Mesodermal cell (in vitro differentiated cells): ENCODE data around the gene GNPTAB.
A peak's percentile ranks its signal among the peaks of the same experiment; 100 is the strongest.

Source experiments
- H3K27ac ChIP-seq: 2 replicates; pipeline ENCODE4 v1.7.0; 2013; ENCODE audit warnings: mild to moderate bottlenecking, low read depth, low read length, moderate library complexity; ENCODE audit not compliant: severe bottlenecking
- H3K36me3 ChIP-seq: 2 replicates; pipeline ENCODE4 v1.7.1; 2013; ENCODE audit warnings: mild to moderate bottlenecking, low read length, moderate library complexity; ENCODE audit not compliant: control insufficient read depth, insufficient read depth
- H3K4me1 ChIP-seq: one replicate; pipeline ENCODE4 v1.7.1; 2013; ENCODE audit warnings: mild to moderate bottlenecking, low read length; ENCODE audit not compliant: insufficient read depth, control insufficient read depth, poor library complexity, severe bottlenecking
- H3K4me3 ChIP-seq: 2 replicates; pipeline ENCODE4 v1.7.0; 2013; ENCODE audit warnings: low read length, control low read depth, mild to moderate bottlenecking; ENCODE audit not compliant: insufficient read depth, poor library complexity, severe bottlenecking; ENCODE audit errors: extremely low read depth
- H3K9me3 ChIP-seq: 2 replicates; pipeline ENCODE4 v1.7.1; 2013; ENCODE audit warnings: mild to moderate bottlenecking, low read length, moderate library complexity; ENCODE audit not compliant: control insufficient read depth
- WGBS, 2 experiments: methylation state at CpG; one replicate each; pipeline ENCODE4 v1.1.5; 2013; ENCODE audit warnings: missing lambda C conversion rate in 2 of 2; ENCODE audit not compliant: insufficient coverage in 2 of 2; 5-methylcytosine and 5-hydroxymethylcytosine counted together

GNPTAB gene

DNA sequence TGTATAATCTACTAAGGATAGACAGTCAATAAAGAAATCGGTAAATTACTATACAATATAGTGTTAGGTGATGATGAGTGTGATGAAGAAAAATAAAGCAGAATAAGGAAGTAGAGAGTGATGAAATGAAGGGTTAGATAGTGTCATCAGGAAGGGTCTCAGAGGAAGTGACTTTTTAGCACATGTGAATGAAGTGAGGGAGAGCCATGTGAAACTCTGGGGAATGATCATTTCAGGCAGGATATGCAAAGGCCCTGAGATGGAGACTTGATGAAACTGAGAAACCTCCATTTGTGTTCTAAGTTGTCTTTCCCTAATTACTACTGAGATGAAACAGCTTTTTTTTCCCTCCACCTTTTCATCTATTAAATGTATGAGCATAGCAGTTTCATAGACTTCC lies 19.4 kb upstream of the GNPTAB start:
- Histone ChIP-seq H3K4me1 (peaks cover 6% of the 10 kb centered on the region), H3K36me3 (no peaks in the 10 kb centered on the region), H3K27ac (no peak overlapping the region), H3K4me3 (no peak overlapping the region), H3K9me3 (no peaks in the 10 kb centered on the region)
- no CpG with 5 or more reads among the region's 1 CpG for WGBS, 2 experiments

DNA sequence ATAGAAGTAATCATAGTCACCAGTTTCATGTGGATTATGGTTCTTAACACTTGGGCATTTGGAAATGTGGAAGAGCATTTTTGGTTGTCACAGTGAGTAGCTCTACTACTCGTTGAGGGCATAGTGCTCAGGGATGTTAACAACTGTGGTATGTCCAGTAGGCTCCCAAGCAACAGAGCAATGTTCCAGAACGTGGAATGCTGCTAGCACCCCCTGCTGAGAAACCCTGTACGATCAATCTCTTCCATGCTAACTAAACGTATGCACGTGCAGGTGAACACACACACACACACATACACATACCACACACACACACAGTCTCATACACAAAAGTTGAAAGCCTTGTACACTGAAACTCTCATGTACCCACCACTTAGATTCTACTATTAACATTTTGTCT lies 16.6 kb upstream of the GNPTAB start:
- H3K27ac ChIP-seq: no peak overlapping the region
- WGBS, 2 experiments: 78 to 88% methylated on average over 5 of the region's 5 CpGs
- no peaks in the 10 kb centered on the region for H3K9me3 ChIP-seq
- no peaks in the 10 kb centered on the region for H3K4me1 ChIP-seq
- H3K4me3 ChIP-seq: no peak overlapping the region
- no peaks in the 10 kb centered on the region for H3K36me3 ChIP-seq

DNA sequence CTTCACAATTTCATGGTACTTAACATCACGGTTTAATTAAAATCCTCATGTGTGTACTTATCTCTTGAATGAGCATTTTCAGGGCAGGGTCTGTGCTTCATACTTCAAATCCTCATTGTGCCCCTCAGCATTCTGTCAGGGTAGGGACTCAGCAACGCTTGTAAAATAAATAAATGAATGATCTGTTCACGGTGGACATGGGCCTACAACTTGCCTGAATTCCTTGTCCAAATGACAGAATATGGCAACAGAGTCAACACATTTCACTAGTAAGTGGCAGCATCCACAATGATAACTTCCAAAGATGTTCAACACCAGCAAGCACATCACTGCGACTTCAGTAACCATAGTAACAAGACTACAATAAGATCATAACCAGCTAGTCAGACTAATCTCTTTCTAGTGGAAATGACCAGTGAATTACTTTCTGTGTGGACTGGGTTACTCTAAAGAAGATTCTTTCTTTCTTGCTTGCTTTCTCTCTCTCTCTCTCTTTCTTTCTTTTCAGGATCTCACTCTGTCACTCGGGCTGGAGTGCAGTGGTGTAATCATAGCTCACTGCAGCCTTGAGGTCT lies 14.5 kb upstream of the GNPTAB start:
- Histone ChIP-seq H3K27ac (no peak overlapping the region), H3K4me3 (no peak overlapping the region), H3K9me3 (no peaks in the 10 kb centered on the region), H3K36me3 (no peaks in the 10 kb centered on the region), H3K4me1 (no peaks in the 10 kb centered on the region)
- 83% methylated on average over 5 of the region's 5 CpGs; no CpG with 5 or more reads in 1 of the 2 experiments for WGBS, 2 experiments

DNA sequence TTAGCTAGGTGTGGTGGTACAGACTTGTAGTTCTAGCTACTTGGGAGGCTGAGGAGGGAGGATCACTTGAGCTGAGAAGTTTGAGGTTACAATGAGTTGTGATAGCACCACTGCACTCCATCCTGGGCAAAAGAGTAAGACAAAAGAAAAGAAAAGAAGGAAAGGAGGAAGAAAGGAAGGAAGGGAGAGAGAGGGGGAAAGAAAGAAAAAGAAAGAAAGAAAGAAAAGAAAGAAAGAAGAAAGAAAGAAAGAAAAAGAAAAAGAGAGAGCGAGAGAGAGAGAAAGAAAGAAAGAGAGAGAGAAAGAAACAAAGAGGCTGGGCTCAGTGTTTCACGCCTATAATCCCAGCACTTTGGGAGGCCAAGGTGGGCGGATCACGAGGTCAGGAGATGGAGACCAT lies 10.3 kb upstream of the GNPTAB start:
- Histone ChIP-seq H3K4me3 (no peak overlapping the region), H3K36me3 (no peaks in the 10 kb centered on the region), H3K4me1 (no peaks in the 10 kb centered on the region), H3K27ac (no peak overlapping the region), H3K9me3 (no peaks in the 10 kb centered on the region)
- 93% methylated on average over 2 of the region's 4 CpGs; no CpG with 5 or more reads in 1 of the 2 experiments for WGBS, 2 experiments

DNA sequence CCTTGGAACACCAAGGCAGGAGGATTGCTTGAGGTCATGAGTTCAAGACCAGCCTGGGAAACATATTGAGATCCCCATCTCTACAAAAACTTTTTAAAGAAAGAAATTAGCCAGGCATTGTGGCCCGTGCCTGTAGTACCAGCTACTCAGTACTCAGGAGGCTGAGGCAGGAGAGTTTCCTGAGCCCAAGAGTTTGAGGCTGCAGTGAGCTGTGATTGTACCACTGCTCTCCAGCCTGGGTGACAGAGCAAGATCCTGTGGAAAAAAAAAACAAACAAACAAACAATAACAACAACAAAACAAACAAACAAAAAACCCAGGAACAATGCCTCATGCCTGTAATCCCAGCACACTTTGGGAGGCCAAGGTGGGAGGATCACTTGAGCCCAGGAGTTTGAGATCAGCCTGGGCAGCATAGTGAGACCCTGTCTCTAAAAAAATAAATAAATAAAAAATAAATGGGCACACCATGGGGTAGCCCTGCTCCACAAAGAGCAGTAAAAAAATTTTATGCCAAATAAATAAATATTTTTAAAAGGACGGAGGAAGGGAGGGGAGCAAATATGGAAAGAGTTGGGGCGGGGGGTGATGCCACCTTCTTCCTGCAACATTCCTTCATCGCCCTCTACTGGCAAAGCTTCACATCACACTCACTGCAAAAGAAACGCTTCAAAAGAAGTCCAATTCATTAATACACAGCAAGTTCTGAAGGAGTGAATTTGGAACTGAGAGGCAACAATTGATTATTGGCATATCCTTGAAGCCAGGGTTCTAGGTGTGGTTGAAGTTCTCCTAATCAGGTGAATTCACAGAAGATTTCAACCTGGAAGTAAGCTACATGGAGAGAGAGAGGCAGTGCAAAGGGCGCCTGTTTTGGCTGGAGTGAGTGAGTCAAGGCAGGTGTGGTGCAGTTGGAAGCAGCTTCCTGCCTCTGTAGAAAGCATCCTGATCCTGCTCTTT lies 8.8 kb upstream of the GNPTAB start:
- Histone ChIP-seq H3K36me3 (no peaks in the 10 kb centered on the region), H3K9me3 (no peaks in the 10 kb centered on the region), H3K27ac (no peak overlapping the region), H3K4me3 (no peak overlapping the region), H3K4me1 (no peaks in the 10 kb centered on the region)
- WGBS, 2 experiments: 86 to 96% methylated on average over 2 of the region's 6 CpGs

DNA sequence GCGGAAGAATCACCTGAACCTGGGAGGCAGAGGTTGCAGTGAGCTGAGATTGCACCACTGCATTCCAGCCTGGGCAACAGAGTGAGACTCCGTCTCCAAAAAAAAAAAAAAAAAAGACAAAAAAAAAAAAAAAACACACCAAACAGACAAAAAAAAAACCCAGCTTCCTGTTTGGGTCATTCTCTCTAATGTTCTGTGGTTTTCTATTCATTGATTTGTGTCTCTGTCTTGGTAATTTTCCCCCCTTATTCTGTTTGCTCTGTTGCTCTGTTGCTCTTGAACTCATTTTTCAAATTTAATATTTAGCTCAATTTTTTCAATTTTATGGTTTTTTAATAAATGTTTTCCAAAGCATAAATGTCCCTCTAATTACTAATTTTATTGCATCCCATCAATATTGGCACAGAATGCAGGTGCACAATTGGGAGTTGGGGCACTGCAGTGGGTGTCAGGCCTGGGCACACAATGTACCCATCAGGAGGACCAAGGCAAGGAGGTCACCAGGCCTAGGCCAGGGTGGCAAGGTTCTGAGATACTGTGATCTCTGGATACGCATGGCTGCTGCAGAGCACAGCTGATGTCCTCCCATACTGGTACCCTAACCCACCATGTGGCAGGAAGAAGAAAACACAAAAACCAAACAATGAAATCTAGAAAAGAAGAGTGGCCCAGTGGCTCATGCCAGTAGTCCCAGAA lies 8.0 kb upstream of the GNPTAB start:
- 100% methylated on average over 1 of the region's 3 CpGs for WGBS, 2 experiments
- H3K36me3 ChIP-seq: no peaks in the 10 kb centered on the region
- H3K4me1 ChIP-seq: no peaks in the 10 kb centered on the region
- H3K27ac ChIP-seq: no peak overlapping the region
- no peaks in the 10 kb centered on the region for H3K9me3 ChIP-seq
- H3K4me3 ChIP-seq: no peak overlapping the region

DNA sequence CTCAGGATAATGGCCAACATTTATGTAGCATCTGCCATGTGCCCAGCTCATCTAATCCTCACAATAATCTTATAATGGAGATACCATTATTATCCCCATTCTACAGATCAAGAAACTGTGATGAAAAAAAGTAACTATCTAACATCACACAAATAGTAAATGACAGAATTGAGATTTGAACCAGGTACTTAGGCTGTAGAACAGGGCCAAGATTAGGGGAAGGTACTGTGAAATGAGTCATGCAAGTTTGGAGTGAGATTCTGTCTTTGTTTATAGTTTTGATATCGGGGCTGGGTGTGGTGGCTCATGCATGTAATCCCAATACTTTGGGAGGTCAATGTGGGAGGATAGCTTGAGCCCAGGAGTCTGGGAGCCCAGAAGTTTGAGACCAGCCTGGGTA lies 1.3 kb upstream of the GNPTAB start:
- no peaks in the 10 kb centered on the region for H3K4me1 ChIP-seq
- H3K9me3 ChIP-seq: no peaks in the 10 kb centered on the region
- no peak overlapping the region for H3K4me3 ChIP-seq
- 83 to 100% methylated on average over 1 of the region's 1 CpG for WGBS, 2 experiments
- no peaks in the 10 kb centered on the region for H3K36me3 ChIP-seq
- no peak overlapping the region for H3K27ac ChIP-seq

DNA sequence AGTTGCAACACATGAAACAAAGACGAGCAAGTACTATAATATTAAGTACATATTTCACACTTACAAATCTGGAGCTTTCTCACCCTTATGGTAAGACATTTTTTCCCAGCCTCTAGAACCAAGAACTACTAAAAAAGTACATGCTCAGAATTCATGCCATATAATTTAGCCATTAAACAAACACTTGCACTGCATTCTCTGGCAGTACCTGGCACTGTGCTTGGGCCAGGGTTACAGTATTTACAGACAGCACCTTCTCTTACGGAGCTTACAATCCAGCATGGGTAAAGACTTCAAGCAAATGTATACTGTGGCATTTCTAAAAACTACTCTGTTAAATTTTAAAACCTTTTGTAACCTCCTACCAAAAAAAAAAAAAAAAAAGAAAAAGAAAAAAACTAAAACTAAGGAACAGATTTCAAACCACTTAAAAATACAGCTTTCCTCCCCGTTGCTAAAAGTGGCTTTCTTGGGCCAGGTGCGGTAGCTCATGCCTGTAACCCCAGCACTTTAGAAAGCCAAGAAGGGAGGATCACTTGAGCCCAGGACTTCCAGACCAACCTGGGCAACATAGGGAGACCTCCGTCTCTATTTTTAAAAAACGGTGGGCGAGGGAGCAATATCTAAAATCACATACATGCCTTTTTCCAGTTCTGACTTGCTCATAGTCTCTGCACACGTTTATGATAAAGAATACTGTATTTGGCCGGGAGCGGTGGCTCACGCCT lies 956 bp downstream of the GNPTAB start:
- Histone ChIP-seq H3K4me1 (no peaks in the 10 kb centered on the region), H3K36me3 (no peaks in the 10 kb centered on the region), H3K9me3 (no peaks in the 10 kb centered on the region), H3K27ac (no peak overlapping the region), H3K4me3 (peak overlapping the region; percentile 74)
- 19 to 21% methylated on average over 7 to 10 of the region's 11 CpGs for WGBS, 2 experiments

DNA sequence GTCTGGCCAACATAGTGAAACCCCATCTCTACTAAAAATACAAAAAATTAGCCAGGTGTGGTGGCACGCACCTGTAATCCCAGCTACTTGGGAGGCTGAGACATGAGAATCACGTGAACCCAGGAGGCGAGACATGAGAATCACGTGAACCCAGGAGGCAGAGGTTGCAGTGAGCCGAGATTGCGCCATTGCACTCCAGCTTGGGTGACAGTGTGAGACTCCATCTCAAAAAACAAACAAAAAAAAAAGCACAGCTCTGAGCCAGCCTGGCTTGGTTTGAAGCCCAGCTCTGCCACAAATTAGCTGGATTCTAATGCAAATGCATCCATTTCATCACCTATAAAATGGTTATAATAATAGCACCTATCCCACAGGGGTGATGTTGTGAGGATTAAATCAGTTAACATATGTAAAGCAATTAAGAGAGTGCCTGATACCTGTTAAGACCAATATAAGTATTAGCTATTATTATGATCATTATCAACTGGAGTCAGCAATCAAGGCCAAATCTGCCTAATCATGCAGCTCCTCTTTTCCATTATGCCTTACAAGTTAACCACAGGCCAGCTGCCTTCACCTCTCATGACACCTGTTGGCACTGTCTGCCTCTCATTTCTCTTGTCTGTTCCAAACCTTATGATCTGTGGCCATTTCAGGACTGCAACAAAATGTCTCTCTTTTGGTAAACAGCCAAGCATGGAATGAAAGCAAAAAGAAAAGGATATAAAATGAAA lies 2.1 kb downstream of the GNPTAB start:
- Histone ChIP-seq H3K4me3 (no peak overlapping the region), H3K4me1 (no peaks in the 10 kb centered on the region), H3K27ac (no peak overlapping the region), H3K9me3 (no peaks in the 10 kb centered on the region), H3K36me3 (no peaks in the 10 kb centered on the region)
- WGBS, 2 experiments: 86 to 88% methylated on average over 6 of the region's 6 CpGs
